Breast epithelium (tissue), 3 donors: Measurements from ENCODE around the gene ADORA3.

Experiments used
- CTCF ChIP-seq, 3 donors: fragments of 450-650 bp; IDR thresholded peaks; one replicate each; pipeline ENCODE4 v1.5.1; 2016 to 2017; ENCODE audit warnings: antibody characterized with exemption in 3 of 3, mild to moderate bottlenecking in 3 of 3, moderate library complexity in 3 of 3
- POLR2A ChIP-seq: fragments of 450-650 bp; IDR thresholded peaks from one replicate; pipeline ENCODE4 v1.6.1; 2016; ENCODE audit warnings: antibody characterized with exemption, mild to moderate bottlenecking, moderate library complexity
- POLR2AphosphoS5 ChIP-seq, 3 donors: sonication (generic); formaldehyde crosslinking; IDR thresholded peaks; one replicate each; pipeline ENCODE4 v1.6.1; 2017; ENCODE audit warnings: antibody characterized with exemption in 3 of 3

DNA sequence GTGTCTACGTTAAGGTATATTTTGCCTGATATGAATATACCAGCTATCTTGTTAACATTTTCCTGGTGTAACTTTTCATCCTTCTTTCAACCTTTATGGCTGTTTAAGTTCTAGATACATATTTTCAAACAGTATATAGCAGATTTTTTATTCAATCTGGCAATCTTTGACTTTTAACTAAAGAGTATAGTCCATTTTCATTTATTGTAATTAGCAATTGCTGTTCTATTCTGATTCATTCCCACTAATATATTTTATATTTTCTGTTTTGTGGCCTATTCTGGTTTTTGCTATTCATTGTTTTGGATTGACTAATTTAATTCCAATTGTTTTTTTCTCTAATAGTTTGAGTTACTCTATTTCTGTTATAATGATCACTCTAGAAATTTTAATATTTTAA lies 37.0 kb downstream of the ADORA3 start:
- TF ChIP-seq CTCF (IDR thresholded peaks at IDR 0.05) (no peak), POLR2AphosphoS5 (IDR thresholded peaks at IDR 0.05) (no peak), POLR2A (no peak)
